Measurements from ENCODE around the gene DCTN2. TPM values are rescaled to one million over a fixed set of nuclear protein-coding genes. Genes with fewer than 3 reads are reported as not detected.
"Not testable (repeated sequence)": the region's sequence is repeated elsewhere in the genome, so short reads cannot be mapped to it uniquely, and the experiment has no call there.

DCTN2 gene
- total RNA-seq, 3 donors from 2014 or later = 138 to 140 (median 140) TPM

DNA sequence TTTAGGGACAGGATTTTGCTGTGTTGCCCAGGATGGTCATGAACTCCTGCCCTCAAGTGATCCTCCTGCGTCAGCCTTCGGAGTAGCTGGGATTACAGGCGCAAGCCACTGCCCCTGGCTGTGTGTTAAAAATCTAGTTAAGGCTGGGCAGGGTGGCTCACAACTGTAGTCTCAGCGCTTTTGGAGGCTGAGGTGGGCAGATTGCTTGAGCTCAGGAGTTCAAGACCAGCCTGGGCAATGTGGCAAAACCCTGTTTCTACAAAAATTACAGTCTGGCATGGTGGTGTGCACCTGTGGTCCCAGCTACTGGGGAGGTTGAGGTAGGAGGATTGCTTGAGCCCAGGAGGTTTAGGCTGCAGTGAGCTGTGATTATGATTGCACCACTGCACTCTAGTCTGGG lies 35.8 kb downstream of the DCTN2 start:
- Histone ChIP-seq H3K9me3 (no peaks in the 10 kb centered on the region), H3K36me3 (ENCODE audit: low read depth) (peaks cover 8% of the 10 kb centered on the region), H3K4me3 (no peak overlapping the region), H3K4me1 (ENCODE audit: low read depth) (no peaks in the 10 kb centered on the region)
- no peak for ATAC-seq
- TF ChIP-seq, protein P1, sequence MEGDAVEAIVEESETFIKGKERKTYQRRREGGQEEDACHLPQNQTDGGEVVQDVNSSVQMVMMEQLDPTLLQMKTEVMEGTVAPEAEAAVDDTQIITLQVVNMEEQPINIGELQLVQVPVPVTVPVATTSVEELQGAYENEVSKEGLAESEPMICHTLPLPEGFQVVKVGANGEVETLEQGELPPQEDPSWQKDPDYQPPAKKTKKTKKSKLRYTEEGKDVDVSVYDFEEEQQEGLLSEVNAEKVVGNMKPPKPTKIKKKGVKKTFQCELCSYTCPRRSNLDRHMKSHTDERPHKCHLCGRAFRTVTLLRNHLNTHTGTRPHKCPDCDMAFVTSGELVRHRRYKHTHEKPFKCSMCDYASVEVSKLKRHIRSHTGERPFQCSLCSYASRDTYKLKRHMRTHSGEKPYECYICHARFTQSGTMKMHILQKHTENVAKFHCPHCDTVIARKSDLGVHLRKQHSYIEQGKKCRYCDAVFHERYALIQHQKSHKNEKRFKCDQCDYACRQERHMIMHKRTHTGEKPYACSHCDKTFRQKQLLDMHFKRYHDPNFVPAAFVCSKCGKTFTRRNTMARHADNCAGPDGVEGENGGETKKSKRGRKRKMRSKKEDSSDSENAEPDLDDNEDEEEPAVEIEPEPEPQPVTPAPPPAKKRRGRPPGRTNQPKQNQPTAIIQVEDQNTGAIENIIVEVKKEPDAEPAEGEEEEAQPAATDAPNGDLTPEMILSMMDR (IDR thresholded peaks at IDR 0.05) = no peak
- DNase-seq = no peak
- intact Hi-C loops (cut with DNase I, micrococcal nuclease) = no loop called here

DNA sequence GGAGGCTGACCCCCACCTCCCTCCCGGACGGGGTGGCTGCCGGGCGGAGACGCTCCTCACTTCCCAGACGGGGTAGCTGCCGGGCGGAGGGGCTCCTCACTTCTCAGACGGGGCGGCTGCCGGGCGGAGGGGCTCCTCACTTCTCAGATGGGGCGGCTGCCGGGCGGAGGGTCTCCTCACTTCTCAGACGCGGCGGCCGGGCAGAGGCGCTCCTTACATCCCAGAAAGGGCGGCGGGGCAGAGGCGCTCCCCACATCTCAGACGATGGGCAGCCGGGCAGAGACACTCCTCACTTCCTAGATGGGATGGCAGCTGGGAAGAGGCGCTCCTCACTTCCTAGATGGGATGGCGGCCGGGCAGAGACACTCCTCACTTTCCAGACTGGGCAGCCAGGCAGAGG lies 39.2 kb downstream of the DCTN2 start:
- DNase-seq; H3K4me3 ChIP-seq; ATAC-seq; intact Hi-C loops (cut with DNase I, micrococcal nuclease); H3K4me1 ChIP-seq (ENCODE audit: low read depth); H3K36me3 ChIP-seq (ENCODE audit: low read depth); H3K9me3 ChIP-seq: not testable (repeated sequence)

DNA sequence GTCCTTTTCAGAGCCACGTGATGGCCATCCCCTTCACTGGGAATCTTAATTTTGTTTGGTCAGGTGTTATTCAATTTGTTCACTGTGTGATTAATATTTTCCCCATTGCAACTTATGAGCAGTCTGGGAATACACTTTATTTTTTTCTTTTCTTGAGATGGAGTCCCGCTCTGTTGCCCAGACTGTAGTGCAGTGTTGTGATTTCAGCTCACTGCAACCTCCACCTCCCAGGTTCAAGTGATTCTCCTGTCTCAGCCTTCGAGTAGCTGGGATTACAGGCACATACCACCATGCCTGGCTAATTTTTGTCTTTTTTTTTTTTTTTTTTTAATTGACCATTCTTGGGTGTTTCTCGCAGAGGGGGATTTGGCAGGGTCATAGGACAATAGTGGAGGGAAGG lies 40.5 kb downstream of the DCTN2 start:
- ATAC-seq; H3K4me3 ChIP-seq; H3K36me3 ChIP-seq (ENCODE audit: low read depth); intact Hi-C loops (cut with DNase I, micrococcal nuclease); H3K4me1 ChIP-seq (ENCODE audit: low read depth); DNase-seq; H3K9me3 ChIP-seq: not testable (repeated sequence)

DNA sequence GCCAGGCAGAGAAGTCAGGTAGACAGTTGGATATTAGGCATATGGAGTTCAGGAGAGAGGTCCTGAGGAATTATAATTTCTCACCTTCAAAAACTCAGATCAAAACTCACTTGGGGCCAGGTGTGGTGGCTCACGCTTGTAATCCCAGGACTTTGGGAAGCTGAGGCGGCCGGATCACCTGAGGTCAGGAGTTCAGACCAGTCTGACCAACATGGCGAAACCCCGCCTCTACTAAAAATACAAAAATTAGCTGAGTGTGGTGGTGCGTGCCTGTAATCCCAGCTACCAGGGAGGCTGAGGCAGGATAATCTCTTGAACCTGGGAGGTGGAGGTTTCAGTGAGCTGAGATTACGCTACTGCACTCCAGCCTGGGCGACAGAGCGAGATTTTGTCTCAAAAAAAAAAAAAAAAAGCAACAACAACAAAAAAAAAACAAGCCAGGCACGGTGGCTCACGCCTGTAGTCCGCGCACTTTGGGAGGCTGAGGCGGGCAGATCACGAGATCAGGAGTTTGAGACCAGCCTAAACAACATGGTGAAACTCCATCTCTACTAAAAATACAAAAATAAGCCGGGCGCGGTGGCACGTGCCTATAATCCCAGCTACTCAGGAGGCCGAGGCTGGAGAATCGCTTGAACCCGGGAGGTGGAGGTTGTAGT lies 44.6 kb downstream of the DCTN2 start:
- not testable (repeated sequence) for ATAC-seq; DNase-seq; H3K36me3 ChIP-seq (ENCODE audit: low read depth)

DNA sequence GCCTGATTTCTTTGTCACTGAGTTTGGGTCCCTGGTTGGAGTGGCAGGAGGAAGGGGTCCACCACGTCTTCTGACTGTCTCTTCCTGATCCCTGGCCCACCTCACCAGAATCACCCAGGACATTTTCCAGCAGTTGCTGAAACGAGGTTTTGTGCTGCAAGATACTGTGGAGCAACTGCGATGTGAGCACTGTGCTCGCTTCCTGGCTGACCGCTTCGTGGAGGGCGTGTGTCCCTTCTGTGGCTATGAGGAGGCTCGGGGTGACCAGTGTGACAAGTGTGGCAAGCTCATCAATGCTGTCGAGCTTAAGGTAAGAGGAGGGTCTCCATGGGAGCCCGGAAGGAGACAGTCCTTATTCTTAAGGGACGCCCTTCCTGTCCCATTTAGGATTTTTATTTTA lies 46.8 kb downstream of the DCTN2 start:
- Histone ChIP-seq H3K4me3 (no peak overlapping the region), H3K36me3 (ENCODE audit: low read depth) (no peaks in the 10 kb centered on the region), H3K9me3 (no peaks in the 10 kb centered on the region), H3K4me1 (ENCODE audit: low read depth) (no peaks in the 10 kb centered on the region)
- DNase-seq (no peak), ATAC-seq (no peak)
- intact Hi-C loops (cut with DNase I, micrococcal nuclease) = no loop called here
- TF ChIP-seq, protein P1 (IDR thresholded peaks at IDR 0.05) = no peak

More for the DNA sequence above, 44.6 kb downstream of the DCTN2 start:
- H3K9me3 ChIP-seq; H3K4me1 ChIP-seq (ENCODE audit: low read depth); H3K4me3 ChIP-seq; intact Hi-C loops (cut with DNase I, micrococcal nuclease): not testable (repeated sequence)

DNA sequence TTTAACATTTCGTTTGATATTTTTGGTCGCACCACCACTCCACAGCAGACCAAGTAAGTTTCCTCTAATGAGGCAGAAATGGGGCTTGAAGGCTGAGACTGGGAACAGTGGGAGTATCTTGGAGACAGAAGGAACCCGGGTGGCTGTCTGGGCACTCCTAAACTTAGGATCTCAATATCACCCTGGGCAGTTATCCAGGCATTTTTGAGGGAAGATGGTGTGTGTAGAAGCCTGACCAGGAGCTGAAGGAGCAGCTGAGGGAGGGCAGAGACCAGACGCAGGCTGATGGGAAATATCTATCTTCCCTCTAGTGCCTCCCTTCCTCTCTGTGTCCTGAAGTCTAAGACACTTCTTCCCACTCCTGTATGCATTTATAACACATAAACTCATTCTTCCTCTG lies 48.4 kb downstream of the DCTN2 start:
- Histone ChIP-seq H3K4me1 (ENCODE audit: low read depth) (no peaks in the 10 kb centered on the region), H3K9me3 (no peaks in the 10 kb centered on the region), H3K4me3 (no peak overlapping the region), H3K36me3 (ENCODE audit: low read depth) (no peaks in the 10 kb centered on the region)
- intact Hi-C loops (cut with DNase I, micrococcal nuclease) = no loop called here
- TF ChIP-seq, protein P1 (IDR thresholded peaks at IDR 0.05) = no peak
- ATAC-seq (no peak), DNase-seq (no peak)

DNA sequence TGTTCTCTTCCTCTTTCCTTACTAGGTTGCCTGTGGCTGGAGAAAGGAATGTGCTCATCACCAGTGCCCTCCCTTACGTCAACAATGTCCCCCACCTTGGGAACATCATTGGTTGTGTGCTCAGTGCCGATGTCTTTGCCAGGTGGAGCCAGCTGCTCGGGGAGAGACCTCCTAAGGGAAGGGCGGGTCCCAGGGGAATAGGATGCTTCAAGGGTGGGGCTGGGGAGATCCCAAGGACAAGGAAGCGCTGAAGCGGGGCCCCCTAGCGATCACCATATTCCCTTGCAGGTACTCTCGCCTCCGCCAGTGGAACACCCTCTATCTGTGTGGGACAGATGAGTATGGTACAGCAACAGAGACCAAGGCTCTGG lies 48.9 kb downstream of the DCTN2 start:
- Histone ChIP-seq H3K36me3 (ENCODE audit: low read depth) (no peaks in the 10 kb centered on the region), H3K4me1 (ENCODE audit: low read depth) (no peaks in the 10 kb centered on the region), H3K9me3 (no peaks in the 10 kb centered on the region), H3K4me3 (no peak overlapping the region)
- ATAC-seq (no peak), DNase-seq (no peak)
- intact Hi-C loops (cut with DNase I, micrococcal nuclease) = no loop called here
- TF ChIP-seq, protein P1 (IDR thresholded peaks at IDR 0.05) = no peak

Data from mucosa of descending colon (tissue), 3 donors.